Measurements from ENCODE around the gene DEDD. TPM values are rescaled to one million over a fixed set of nuclear protein-coding genes. Genes with fewer than 3 reads are reported as not detected.
"Not testable (repeated sequence)": the region's sequence is repeated elsewhere in the genome, so short reads cannot be mapped to it uniquely, and the experiment has no call there.

The DEDD gene
- total RNA-seq, 1 donor from 2014 or later = 43.7 TPM

GRCh38 chr1:161121834-161122233 is 10.6 kb downstream of the DEDD start:
- Mint-ChIP-seq H3K27ac (no peak overlapping the region), H3K4me3 (no peak overlapping the region), H3K36me3 (peaks cover 27% of the 10 kb centered on the region), H3K9me3 (no peaks in the 10 kb centered on the region), H3K4me1 (peaks cover 25% of the 10 kb centered on the region), H3K27me3 (ENCODE audit: low read depth) (no peaks in the 10 kb centered on the region)
- TF ChIP-seq CTCF (IDR thresholded peaks at IDR 0.05; ENCODE audit: unreplicated experiment) = no peak
- no peak for DNase-seq (ENCODE audit: low spot score in 2 of 2, unreplicated experiment in 2 of 2)

GRCh38 chr1:161121042-161121650 is 11.3 kb downstream of the DEDD start:
- Mint-ChIP-seq H3K4me1 (peaks cover 21% of the 10 kb centered on the region), H3K27me3 (ENCODE audit: low read depth) (no peaks in the 10 kb centered on the region), H3K27ac (no peak overlapping the region), H3K9me3 (no peaks in the 10 kb centered on the region), H3K4me3 (no peak overlapping the region), H3K36me3 (peaks cover 23% of the 10 kb centered on the region)
- no peak for DNase-seq (ENCODE audit: low spot score in 2 of 2, unreplicated experiment in 2 of 2)
- TF ChIP-seq CTCF (IDR thresholded peaks at IDR 0.05; ENCODE audit: unreplicated experiment) = no peak

DNA sequence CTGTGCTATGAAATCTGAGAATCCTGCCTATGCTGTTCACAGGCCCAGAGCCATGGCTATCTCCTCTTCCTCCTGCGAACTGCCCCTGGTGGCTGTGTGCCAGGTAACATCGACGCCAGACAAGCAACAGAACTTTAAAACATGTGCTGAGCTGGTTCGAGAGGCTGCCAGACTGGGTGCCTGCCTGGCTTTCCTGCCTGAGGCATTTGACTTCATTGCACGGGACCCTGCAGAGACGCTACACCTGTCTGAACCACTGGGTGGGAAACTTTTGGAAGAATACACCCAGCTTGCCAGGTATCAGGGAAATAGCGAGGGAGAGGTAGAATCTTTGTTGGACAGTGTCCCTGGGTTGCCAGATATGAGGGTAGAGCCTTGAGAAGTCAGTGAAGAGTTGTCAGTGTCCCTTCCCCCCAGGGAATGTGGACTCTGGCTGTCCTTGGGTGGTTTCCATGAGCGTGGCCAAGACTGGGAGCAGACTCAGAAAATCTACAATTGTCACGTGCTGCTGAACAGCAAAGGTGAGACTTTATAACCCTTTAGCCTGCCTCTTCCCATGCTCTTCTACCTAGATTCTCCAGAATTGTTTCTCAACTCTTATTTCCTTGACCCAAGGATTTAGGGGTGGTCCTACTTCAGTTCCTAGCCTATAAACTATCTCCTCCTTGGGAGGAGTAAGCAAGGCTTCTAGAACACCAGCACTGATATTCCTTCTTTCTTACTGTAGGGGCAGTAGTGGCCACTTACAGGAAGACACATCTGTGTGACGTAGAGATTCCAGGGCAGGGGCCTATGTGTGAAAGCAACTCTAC is 13.2 kb downstream of the DEDD start:
- Mint-ChIP-seq H3K27ac (peak overlapping the region; percentile 97), H3K4me3 (peak overlapping the region; percentile 95), H3K27me3 (ENCODE audit: low read depth) (no peaks in the 10 kb centered on the region), H3K4me1 (peaks cover 21% of the 10 kb centered on the region), H3K9me3 (no peaks in the 10 kb centered on the region), H3K36me3 (peaks cover 15% of the 10 kb centered on the region)
- TF ChIP-seq CTCF (IDR thresholded peaks at IDR 0.05; ENCODE audit: unreplicated experiment) = peak; percentile 28
- no peak for DNase-seq (ENCODE audit: low spot score in 2 of 2, unreplicated experiment in 2 of 2)

- peak within 1 kb of the TSS; percentile 97 for H3K27ac Mint-ChIP-seq
- DNase-seq (ENCODE audit: low spot score in 2 of 2, unreplicated experiment in 2 of 2) = peak; percentile 76 to 91
- H3K36me3 Mint-ChIP-seq = peaks cover 10% of the 10 kb centered on the region
- H3K27me3 Mint-ChIP-seq (ENCODE audit: low read depth) = no peaks in the 10 kb centered on the region
- no peaks in the 10 kb centered on the region for H3K9me3 Mint-ChIP-seq
- H3K4me3 Mint-ChIP-seq = peak within 1 kb of the TSS; percentile 95
- peaks cover 21% of the 10 kb centered on the region for H3K4me1 Mint-ChIP-seq
- TF ChIP-seq CTCF (IDR thresholded peaks at IDR 0.05; ENCODE audit: unreplicated experiment) = no peak
Observed at GRCh38 chr1:161117759-161118581, 14.5 kb downstream of the DEDD start, which contains the start of the genes NIT1 and PFDN2. TSS of gene NIT1 (plus strand) at chr1:161118105. CDS start at chr1:161118177, 72 bp downstream. TSS of gene PFDN2 (minus strand) at chr1:161118037. CDS start at chr1:161118026, 11 bp downstream.

- not testable (repeated sequence) for H3K27me3 Mint-ChIP-seq (ENCODE audit: low read depth); H3K27ac Mint-ChIP-seq; H3K36me3 Mint-ChIP-seq; H3K9me3 Mint-ChIP-seq; DNase-seq (ENCODE audit: low spot score in 2 of 2, unreplicated experiment in 2 of 2)
- peaks cover 21% of the 10 kb centered on the region for H3K4me1 Mint-ChIP-seq
- peak overlapping the region; percentile 42 for H3K4me3 Mint-ChIP-seq
Observed at GRCh38 chr1:161115961-161116360, 16.5 kb downstream of the DEDD start.
